Effector memory CD4-positive, alpha-beta T cell (primary cell): Measurements from ENCODE around the gene LOXL3.

Source experiments
- DNase-seq, 3 donors: peaks; one replicate each; pipeline ENCODE4 v3.0.0-alpha.2; 2020
- H3K27ac ChIP-seq: 2 replicates; pipeline ENCODE4 v1.7.0; 2013; ENCODE audit warnings: mild to moderate bottlenecking, low read length, moderate library complexity; ENCODE audit not compliant: insufficient read depth, poor library complexity, severe bottlenecking
- H3K27me3 ChIP-seq: replicated peaks from 2 replicates; pipeline ENCODE4 v1.7.0; 2013; ENCODE audit warnings: mild to moderate bottlenecking, low read length; ENCODE audit not compliant: insufficient read depth, control insufficient read depth, poor library complexity, severe bottlenecking
- H3K36me3 ChIP-seq: 2 replicates; pipeline ENCODE4 v1.7.0; 2013; ENCODE audit warnings: mild to moderate bottlenecking, low read length, moderate library complexity; ENCODE audit not compliant: control insufficient read depth, insufficient read depth
- H3K4me1 ChIP-seq: 2 replicates; pipeline ENCODE4 v1.7.0; 2013; ENCODE audit warnings: low read length, mild to moderate bottlenecking; ENCODE audit not compliant: control insufficient read depth, insufficient read depth, poor library complexity, severe bottlenecking
- H3K4me3 ChIP-seq: 2 replicates; pipeline ENCODE4 v1.7.0; 2013; ENCODE audit warnings: low read length, low read depth, mild to moderate bottlenecking; ENCODE audit not compliant: insufficient read depth, poor library complexity, severe bottlenecking
- H3K9me3 ChIP-seq: 2 replicates; pipeline ENCODE4 v1.7.0; 2013; ENCODE audit warnings: mild to moderate bottlenecking, low read length, moderate library complexity; ENCODE audit not compliant: control insufficient read depth

Gene LOXL3

GRCh38 chr2:74585406-74586185, 31.9 kb upstream of the LOXL3 start:
- no peaks in the 10 kb centered on the region for H3K36me3 ChIP-seq
- no peak overlapping the region for H3K27ac ChIP-seq
- H3K27me3 ChIP-seq, result peaks cover 2% of the 10 kb centered on the region
- no peaks in the 10 kb centered on the region for H3K4me1 ChIP-seq
- H3K4me3 ChIP-seq, result no peak overlapping the region
- no peaks in the 10 kb centered on the region for H3K9me3 ChIP-seq
- DNase-seq, result no peak

DNA sequence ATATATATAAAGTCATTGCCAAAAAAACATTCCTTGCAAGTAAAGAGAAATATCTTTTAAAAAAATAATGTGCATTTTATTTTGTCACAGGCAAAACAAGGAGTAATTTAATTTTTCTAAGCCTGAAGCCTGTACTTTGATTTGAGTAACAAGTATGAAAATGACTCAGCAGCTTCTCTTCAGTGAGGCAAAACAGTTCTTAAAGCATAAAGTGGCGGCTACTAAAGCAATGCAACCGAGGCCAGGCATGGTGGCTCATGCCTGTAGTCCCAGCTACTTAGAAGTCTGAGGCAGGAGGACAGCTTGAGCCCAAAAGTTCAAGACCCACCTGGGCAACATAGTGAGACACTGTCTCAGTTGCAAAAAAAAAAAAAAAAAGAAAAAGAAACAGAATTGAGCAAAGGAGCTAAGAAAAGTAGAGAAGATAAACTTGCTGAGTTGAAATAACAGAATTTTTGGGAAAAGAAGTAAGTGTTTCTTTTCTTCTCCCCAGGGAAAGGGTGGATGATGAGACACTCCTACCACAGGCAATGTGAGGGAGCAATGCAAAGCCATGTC, 30.4 kb upstream of the LOXL3 start:
- Histone ChIP-seq H3K9me3 (no peaks in the 10 kb centered on the region), H3K4me1 (no peaks in the 10 kb centered on the region), H3K27ac (no peak overlapping the region), H3K4me3 (no peak overlapping the region), H3K36me3 (no peaks in the 10 kb centered on the region), H3K27me3 (no peaks in the 10 kb centered on the region)
- no peak for DNase-seq

- no peak for DNase-seq
- Histone ChIP-seq H3K27me3 (no peaks in the 10 kb centered on the region), H3K27ac (no peak overlapping the region)
These were observed 29.8 kb upstream of the LOXL3 start for GRCh38 chr2:74583504-74583903.

DNA sequence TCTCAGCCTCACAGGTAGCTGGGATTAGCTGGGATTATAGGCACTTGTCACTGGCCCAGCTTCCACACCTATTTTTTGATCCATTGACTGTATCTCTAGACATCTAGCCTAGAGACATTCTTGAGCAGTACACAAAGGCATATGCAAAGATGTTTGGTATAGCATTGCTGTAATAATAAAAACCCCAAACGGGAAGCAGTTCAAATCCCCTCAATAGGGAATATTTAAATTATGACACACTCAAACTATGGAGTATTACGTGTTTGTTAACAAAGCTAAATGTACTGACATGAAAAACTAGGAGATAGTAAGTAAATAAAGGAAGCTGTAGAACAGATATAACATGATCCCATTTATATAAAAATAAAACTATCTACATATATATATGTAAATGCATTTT, 28.4 kb upstream of the LOXL3 start:
- H3K9me3 ChIP-seq, result no peaks in the 10 kb centered on the region
- H3K36me3 ChIP-seq, result no peaks in the 10 kb centered on the region
- DNase-seq, result no peak
- no peaks in the 10 kb centered on the region for H3K4me1 ChIP-seq
- no peak overlapping the region for H3K27ac ChIP-seq
- H3K4me3 ChIP-seq, result no peak overlapping the region
- H3K27me3 ChIP-seq, result no peaks in the 10 kb centered on the region

More at GRCh38 chr2:74583504-74583903, 29.8 kb upstream of the LOXL3 start:
- Histone ChIP-seq H3K4me3 (no peak overlapping the region), H3K4me1 (no peaks in the 10 kb centered on the region), H3K36me3 (no peaks in the 10 kb centered on the region), H3K9me3 (no peaks in the 10 kb centered on the region)

DNA sequence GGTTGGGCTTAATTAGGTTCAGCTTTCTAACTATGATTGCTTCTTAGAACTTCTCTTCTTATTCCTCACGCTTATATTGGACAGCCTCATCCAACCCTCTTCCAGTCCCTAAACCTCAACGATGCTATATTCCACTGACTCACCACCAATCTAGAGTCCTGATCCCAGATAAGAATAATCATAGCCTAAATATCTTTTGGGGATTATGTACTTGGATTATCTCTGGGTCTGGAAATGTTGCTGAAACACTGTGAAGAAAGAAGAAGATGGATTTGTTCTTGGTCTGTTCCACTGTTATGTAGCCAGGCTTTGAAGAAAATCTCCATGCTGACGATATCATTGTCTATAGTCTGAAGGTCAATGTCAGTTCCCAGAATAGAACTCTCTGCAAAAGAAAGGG, 27.7 kb upstream of the LOXL3 start:
- Histone ChIP-seq H3K4me3 (no peak overlapping the region), H3K27ac (no peak overlapping the region), H3K27me3 (no peaks in the 10 kb centered on the region), H3K36me3 (no peaks in the 10 kb centered on the region), H3K4me1 (no peaks in the 10 kb centered on the region), H3K9me3 (no peaks in the 10 kb centered on the region)
- DNase-seq, result no peak

DNA sequence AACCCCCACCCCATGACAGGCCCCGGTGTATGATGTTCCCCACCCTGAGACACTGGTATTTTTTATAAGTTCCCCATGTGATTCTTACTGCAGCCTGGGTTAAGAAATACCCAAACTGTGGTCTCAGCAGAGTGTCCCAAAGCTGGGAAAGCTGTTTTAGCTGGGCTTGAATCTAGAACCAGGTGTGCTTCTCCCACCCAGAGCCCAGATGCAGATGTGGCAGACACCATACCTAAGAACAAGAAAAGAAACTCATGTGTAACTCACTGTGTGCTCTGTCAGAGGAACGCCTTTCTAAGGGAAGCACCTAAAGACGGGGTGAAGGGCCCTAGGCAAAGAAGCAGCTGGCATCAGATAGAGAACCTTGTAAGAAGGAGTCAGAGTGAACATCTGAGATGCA, 24.7 kb upstream of the LOXL3 start:
- no peak for DNase-seq
- no peak overlapping the region for H3K27ac ChIP-seq
- no peaks in the 10 kb centered on the region for H3K9me3 ChIP-seq
- no peak overlapping the region for H3K4me3 ChIP-seq
- no peaks in the 10 kb centered on the region for H3K4me1 ChIP-seq
- H3K36me3 ChIP-seq, result no peaks in the 10 kb centered on the region
- H3K27me3 ChIP-seq, result no peaks in the 10 kb centered on the region

DNA sequence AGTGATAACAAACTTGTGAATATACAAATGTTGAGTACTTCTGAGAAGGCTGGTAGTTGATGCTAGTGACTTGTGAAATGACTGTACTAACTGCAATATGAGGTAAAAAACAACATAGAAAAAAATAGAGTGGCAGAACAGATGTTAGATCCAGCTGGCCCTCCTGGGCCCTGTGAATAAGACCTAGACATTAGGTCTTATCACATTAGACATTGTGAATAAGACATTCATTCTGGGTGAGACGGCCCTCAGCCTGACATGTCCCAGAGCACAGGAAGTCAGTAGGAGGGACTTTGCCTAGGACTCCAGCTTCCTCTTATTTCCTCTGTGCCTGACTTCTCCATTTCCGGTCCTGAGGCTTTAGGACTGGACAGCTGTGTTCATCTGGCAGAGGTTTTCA, 23.7 kb upstream of the LOXL3 start:
- no peaks in the 10 kb centered on the region for H3K4me1 ChIP-seq
- H3K27ac ChIP-seq, result no peak overlapping the region
- no peak overlapping the region for H3K4me3 ChIP-seq
- DNase-seq, result no peak
- H3K27me3 ChIP-seq, result no peaks in the 10 kb centered on the region
- no peaks in the 10 kb centered on the region for H3K9me3 ChIP-seq
- no peaks in the 10 kb centered on the region for H3K36me3 ChIP-seq

- no peak for DNase-seq
- Histone ChIP-seq H3K36me3 (no peaks in the 10 kb centered on the region), H3K27me3 (no peaks in the 10 kb centered on the region), H3K4me1 (no peaks in the 10 kb centered on the region), H3K27ac (no peak overlapping the region), H3K9me3 (no peaks in the 10 kb centered on the region), H3K4me3 (no peak overlapping the region)
These were observed 23.1 kb upstream of the LOXL3 start for GRCh38 chr2:74576863-74577229.

DNA sequence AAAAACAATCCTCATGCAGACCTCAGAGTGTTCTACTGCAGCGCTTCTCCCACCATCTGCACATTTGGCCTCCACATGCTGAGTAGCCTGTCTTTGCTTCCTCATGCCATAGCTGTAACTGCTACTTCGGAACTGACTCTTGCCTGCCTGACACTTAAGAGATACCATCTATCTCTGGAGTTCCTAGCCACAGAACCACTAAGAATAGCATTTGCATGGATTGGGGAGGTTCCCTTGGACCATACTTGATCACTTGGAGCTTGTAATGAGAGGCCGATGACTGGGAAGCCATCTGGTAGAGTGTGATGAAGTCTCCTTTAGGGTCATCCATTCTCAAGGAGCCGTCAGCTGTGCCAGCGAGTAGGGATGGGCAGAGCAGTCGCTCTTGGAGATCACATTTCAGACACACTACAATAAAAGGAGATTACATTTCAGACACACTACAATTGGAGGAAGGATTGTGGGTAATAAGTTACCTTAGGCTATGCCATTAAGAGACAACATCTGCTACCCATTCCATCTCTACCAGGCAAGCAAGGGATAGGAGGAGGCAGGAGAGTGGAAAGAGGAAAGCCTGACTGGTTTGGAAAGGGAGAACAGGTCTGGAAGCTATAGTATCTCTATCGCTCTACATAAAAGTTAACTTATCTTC, 22.6 kb upstream of the LOXL3 start:
- Histone ChIP-seq H3K9me3 (no peaks in the 10 kb centered on the region), H3K4me1 (no peaks in the 10 kb centered on the region), H3K27me3 (no peaks in the 10 kb centered on the region), H3K36me3 (no peaks in the 10 kb centered on the region), H3K27ac (no peak overlapping the region), H3K4me3 (no peak overlapping the region)
- no peak for DNase-seq

DNA sequence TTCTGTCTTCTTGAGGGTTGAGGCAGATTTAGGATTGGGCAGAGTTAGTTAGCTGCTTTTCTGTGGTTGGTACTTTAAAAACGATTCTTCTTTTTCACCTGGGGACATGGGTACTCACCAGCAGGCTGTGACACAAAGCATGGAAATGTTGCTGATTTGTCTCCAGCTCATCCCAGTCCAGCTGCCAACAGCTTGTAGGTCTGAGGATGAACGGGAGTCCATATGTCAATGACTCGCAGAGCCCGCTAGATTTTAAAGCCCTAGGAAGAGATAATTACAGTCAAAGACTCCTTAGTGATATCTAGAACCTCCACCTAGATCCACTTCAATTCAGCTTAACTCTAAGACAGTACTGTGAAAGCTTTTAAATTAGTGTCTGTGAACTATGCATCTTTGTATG, 21.6 kb upstream of the LOXL3 start:
- H3K9me3 ChIP-seq, result no peaks in the 10 kb centered on the region
- no peak overlapping the region for H3K27ac ChIP-seq
- no peaks in the 10 kb centered on the region for H3K4me1 ChIP-seq
- DNase-seq, result no peak
- H3K27me3 ChIP-seq, result no peaks in the 10 kb centered on the region
- H3K4me3 ChIP-seq, result no peak overlapping the region
- no peaks in the 10 kb centered on the region for H3K36me3 ChIP-seq
